NOMO-1 treated with DMSO at 0.1 percent for 48 hours (cell line): Measurements from ENCODE around the gene NFIX.
"Not testable (repeated sequence)": the region's sequence is repeated elsewhere in the genome, so short reads cannot be mapped to it uniquely, and the experiment has no call there.

Experiments
- DNase-seq: peaks from one replicate; lab custom pipeline; 2025; ENCODE audit not compliant: unreplicated experiment; lab: John Stamatoyannopoulos, UW

NFIX gene

DNA sequence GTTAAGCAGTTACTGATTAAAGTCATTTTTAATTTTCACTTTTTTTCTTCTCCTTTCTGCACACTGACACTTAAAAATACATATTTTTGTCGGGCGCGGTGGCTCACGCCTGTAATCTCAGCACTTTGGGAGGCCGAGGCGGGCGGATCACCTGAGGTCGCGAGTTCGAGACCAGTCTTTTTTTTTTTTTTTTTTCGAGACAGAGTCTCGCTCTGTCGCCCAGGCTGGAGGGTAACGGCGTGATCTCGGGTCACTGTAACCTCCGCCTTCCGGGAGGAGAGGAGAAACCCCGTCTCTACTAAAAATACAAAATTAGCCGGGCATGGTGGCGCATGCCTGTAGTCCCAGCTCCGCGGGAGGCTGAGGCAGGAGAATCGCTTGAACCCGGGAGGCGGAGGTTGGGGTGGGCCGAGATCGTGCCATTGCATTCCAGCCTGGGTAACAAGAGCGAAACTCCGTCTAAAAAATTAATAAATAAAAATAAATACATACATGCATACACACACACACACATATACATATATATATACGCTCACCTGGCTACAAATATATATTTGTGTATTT, 37.8 kb upstream of the NFIX start:
- not testable (repeated sequence) for DNase-seq

DNA sequence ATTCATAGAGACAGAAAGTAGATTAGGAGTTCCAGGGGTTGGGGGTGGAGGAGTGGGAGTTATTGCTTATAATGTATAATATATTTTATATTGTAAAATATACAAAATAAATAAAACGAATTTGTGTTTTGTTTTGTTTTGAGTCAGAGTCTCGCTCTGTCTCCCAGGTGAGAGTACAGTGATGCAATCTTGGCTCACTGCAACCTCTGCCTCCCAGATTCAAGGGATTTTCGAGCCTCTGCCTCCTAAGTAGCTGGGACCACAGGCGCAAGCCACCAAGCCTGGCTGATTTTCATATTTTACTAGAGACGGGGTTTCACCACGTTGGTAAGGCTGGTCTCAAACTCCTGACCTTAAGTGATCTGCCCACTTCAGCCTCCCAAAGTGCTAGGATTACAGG, 35.8 kb upstream of the NFIX start:
- DNase-seq = no peak

DNA sequence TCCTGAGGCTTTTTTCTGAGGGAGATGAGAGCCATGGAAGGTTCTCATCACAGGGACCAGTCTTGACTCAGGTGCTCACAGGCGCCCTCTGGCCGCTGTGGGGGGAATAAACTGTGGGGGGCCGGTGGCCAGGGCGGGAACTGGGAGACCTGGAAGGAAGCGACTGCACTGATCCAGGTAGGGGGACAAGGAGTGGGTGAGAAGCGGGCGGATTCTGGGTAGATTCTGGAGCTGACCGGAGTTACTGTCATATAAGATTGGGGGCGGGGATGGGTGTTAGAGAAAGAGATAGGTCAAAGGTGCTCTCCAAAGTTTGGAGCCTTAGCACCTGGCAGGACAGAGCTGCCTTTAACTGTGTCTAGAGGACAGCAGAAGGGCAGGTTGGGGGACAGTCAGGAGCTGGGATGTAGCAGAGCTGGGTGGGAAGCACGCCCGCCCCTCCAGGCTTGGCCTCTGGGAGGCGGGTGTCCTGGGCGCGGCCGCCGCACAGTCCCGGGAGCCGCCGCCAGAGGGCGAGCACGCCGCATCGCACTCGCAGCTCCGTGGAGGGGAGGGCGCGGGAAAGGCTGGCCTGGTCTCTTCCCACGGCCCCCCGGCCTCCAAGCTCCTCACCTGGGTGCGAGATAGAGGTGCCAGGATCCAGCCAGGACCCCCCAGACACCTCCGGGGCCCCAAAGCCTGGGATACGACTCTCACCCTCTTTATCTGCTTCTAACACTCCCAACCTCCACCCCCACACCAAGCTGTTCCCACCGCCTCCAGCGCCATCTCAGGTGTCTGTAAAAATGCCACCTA, 30.1 kb upstream of the NFIX start:
- peak; percentile 34 for DNase-seq

DNA sequence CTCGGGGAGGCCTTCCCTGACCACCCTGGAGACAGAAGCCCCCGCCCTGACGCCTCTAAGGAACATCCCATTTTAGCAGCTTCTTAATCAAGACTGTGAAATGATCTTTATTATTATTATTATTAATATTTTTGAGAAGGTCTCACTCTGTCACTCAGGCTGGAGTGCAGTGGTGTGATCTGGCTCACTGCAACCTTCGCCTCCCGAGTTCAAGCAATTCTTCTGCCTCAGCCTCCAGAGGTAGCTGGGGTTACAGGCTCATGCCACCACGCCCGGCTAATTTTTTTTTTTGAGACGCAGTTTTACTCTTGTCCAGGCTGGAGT, 29.5 kb upstream of the NFIX start:
- no peak for DNase-seq

DNA sequence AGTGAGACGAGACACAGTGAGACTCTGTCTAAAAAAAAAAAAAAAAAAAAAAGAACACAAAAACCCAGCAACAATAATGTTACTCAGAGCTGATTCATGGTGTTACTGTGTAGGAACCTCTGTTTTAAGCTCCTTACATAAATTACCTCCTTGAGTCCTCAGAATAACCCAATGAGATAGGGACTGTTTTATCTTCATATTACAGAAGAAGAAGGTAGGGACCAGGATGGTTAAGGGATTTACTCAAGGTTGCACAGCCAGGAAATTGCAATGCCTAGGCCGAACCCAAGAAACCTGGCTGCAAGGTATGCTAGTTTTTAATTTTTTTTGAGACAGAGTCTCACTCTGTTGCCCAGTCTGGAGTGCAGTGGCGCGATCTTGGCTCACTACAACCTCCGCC, 27.4 kb upstream of the NFIX start:
- no peak for DNase-seq

DNA sequence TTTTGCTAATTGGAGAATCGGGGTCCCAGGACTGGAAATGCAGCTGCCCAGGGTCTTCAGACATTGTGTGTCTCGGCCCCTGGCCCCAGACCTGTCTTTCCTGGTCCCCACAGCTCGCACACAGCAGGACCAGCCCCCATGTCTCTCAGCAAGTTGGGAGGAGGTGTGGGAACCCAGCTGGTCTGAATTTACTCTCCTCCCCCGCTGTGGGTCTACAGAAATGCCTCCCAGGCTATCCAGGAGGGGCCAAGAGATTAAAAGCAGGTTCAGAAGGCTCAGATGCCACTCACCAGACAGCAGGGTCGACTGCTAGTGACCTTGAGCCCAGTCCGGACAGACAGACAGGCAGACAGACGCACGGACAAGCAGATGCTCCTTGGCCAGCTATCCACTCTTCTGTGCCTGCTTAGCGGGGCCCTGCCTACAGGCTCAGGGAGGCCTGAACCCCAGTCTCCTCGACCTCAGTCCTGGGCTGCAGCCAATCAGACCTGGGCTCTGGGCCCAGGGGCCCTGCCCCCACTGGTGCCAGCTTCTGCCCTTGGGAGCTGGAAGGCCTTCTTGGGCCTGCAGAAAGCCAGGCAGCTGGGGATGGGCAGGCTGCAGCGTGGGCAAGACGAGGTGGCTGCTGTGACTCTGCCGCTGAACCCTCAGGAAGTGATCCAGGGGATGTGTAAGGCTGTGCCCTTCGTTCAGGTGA, 25.8 kb upstream of the NFIX start, which contains the start of gene DAND5:
Gene DAND5 (plus strand): TSS at position 285 of the 697 bp plus-strand sequence. CDS start 85 bp downstream, at position 370.
- DNase-seq = no peak

DNA sequence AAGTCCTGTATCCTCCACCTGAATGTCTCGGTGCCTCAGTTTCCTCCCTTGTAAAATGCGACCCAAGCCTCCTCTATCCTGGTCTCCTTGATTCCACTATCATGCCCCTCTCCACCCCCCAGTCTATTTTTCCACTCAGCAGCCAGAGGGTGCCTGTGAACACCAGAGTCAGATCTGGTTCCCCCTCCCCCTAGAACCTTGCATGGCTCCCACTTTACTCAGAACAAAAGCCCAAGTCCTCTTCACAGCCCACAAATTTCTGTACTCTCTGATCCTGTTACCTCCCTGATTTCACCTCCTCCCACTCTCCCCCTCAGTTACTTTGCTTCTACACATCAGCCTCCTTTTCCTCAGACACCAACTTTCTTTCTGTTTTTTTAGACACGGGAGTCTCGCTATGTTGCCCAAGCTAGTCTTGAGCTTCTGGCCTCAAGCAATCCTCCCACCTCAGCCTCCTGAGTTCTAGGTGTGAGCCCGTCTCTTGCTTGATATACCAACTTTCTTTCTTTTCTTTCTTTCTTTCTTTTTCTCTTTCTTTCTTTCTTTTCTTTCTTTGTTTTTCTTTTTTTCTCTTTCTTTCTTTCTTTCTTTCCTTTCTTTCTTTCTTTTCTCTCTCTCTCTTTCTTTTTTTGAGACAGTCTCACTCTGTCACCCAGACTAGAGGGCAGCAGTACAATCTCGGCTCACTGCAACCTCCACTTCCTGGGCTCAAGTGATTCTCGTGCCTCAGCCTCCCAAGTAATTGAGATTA, 25.0 kb upstream of the NFIX start:
- DNase-seq = no peak

DNA sequence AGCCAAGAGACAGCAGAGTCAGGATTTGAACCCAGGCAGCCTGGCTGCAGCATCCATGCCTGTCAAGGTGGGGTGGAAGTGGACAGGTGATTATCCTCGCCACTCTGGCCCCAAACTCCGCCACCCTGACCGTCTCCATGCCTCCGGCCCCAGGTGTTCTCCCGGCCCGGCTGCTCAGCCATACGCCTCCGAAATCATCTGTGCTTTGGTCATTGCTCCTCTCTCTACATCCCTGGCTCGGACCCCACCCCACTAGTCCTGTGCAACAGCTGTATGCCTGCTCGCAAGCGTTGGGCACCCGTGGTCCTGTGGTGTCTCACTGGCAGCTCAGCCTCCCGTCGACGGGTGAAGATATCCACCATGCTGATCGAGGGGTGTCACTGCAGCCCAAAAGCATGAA, 22.0 kb upstream of the NFIX start:
- DNase-seq = no peak

DNA sequence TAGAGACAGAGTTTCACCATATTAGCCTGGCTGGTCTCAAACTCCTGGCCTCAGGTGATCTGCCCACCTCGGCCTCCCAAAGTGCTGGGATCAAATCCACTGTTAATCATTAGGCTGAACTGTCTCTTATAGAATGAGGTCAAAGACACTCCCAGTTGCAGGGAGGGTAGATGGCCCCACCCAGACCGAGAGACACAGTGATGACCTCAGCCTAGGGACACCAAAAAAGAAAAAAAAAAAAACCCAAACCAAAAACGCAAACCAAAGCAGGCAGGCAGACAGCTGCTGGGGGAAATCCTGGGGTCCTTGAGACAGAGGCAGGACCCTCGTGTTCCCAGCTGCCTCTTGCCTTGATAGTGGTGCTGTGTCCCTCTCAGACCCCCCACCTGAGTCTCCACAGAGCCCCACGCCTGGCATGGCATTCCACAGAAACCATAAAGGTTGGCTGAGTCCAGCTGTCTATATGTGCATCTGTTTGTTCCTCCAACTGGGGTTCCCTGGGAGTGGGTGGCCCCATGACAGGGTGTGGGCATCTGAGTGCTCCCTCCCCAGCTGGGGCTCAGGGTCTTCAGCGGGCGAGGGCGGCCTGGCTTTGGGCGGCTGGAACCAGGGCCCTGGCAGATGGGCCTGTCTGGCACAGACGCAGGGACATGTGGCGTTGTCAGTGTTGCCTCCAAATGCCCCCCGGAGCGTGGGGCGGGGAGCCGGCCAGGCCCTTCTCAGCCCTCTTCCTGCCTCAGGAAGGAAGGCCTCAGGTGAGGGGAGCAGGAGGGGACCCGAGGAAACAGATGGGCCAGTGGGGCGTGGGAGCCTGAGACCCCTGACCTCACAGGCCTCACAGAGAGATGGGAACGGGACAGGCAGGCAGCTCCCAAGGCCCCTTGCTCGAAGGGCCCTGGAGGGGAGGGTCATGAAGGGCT, 20.7 kb upstream of the NFIX start:
- no peak for DNase-seq

DNA sequence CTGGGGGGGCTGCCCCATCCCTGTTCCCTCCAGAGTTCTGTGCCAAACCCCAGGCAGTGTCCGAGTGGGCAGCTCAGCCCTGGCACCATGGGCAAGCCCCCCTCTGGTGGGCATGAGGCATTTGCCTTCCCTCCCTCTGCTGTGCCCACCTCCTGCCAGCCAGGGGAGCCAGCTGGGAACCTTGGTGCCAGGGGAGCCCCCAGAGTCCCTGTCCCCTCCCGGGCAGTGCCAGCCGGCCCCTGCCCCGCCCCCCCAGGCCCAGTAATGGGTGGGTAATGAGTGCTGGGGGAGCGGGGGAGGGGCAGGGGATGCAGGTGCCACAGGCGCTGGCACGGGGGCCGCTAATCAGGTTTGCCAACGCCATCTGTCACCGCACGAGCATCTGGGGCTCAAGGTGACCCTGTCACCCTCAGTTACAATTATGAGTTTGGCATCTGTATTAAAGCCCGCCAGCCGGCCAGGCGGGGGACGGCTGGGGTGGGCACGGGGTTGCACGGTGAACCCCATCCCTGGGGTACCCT, 20.0 kb upstream of the NFIX start:
- DNase-seq = no peak

DNA sequence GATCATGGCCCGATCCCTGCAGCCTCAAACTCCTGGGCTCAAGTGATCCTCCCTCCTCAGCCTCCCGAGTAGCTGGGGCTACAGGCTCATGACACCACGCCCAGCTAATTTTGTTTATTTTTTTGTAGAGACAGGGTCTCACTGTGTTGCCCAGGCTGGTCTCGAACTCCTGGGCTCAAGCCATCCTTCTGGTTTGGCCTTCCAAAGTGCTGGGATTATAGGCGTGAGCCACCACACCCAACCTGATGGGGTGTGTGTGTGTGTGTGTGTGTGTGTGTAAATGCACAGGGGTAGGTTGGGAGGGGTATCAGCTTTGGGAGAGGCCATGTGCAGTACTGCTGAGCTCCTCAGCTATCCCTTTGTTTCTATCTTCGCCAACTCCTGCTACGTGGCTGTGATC, 19.2 kb upstream of the NFIX start:
- DNase-seq = not testable (repeated sequence)

DNA sequence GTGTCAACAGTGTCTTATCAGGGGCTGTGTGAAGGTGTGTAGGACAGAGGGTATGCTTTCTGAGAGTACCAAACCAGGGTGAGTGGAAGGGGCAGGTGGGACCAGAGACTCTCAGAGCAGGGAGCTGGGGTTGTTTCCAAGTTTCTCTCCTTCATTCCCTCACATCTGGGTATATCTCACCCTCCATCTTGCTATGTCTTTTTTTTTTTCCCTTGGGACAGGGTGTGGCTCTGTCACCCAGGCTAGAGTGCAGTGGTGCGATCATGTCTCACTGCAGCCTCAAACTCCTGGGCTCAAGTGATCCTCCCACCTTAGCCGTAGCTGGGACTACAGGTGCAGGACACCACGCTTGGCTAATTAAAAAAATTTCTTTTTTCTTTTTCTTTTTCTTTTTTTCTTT, 15.3 kb upstream of the NFIX start:
- no peak for DNase-seq

DNA sequence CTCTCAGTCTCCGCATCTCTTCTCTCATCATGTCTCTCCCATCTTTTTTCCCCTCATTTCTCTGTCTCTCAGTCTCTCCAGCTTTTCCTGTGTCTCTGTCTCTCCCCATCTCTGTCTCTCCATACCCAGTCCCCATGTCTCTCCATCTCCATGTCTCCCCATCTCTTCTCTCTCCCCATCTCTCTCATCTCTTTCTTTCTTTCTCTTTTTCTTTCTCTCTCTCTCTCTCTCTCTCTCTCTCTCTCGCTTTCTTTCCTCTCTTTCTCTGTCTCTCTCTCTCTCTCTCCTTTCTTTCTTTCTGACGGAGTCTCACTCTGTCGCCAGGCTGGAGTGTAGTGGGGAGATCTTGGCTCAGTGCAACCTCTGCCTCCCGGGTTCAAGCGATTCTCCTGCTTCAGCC, 12.6 kb upstream of the NFIX start:
- DNase-seq = no peak

DNA sequence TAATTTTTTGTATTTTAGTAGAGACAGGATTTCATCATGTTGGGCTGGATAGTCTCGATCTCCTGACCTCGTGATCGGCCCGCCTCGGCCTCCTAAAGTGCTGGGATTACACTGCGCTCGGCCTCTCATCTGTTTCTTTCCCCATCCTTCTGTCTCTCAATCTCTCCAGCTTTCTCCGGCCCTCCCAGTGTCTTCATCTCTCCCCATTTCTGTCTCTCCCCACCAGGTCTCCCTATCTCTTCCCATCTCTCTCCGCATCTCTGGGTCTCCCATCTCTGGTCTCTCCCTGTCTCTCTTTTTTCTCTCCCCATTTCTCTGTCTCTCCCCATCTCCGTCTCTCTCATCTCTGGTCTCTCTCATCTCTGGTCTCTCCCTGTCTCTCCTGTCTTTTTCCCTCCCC, 12.2 kb upstream of the NFIX start:
- no peak for DNase-seq

DNA sequence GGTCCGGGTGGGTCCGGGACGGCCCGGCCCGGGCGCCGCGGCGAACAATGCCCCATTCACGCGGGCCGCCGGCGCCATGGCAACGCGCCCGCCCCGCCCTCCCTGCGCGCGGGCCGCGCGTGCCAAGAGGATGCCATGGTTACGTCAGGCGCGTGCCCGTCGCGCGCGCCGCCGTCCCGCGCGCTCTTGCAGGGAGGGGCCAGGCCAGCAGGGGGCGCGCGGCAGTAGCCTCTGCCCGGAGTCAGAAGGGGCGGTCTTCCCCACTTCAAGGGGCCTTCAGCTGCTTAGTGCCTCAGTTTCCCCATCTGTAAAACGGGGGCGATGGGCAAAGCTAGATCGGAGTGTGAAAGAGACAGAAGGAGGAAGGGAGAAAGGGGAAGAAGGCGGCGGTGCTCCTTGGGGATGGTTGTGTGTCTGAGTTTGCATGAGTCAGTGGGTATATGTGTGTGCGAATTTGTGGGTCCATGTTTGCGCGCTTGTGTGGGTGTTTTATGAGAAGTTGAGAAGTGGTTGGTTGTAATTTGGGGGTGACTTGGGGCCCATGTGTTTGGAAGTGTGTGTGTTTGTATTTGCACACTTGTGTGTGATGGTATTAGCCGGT, 11.6 kb upstream of the NFIX start:
- peak; percentile 64 for DNase-seq

DNA sequence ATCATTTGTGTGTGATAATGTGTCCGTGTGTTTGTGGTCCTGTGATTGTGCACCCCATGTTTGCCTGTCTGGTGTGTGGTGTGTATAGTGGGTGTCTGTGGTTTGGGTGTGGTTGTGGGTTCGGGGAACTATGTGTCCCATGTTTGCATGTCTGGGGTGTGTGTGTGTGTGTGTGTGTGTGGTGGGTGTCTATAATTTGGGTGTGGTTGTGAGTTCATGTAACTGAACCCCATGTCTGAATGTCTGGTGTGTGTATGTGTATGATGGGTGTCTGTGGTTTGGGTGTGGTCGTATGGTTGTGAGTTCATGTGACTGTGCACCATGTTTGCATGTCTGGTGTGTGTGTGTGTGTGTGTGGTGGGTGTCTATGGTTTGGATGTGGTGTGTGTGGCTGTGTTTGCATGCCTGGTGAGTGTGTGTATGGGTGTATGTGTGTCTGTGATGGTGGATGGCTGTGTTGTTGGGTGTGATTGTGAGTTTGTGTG, 11.1 kb upstream of the NFIX start:
- no peak for DNase-seq

DNA sequence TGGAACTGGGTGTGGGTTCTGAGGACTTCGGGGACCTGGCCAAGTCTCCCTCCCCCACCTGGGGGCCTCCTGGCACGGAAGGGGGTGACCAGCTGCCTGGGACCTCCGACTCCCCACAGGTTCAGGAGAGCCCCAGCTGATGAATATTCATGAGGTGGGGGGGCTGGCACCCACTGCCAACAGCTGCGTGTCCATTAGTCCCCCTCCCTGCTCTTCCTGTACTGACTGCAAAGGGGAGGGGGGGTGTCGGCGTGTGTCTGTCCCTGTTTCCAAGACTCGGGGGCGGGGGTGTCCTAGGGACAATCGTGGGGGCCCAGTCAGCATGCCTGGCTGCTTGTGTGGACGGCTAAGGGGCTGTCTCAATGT, 10.6 kb upstream of the NFIX start:
- no peak for DNase-seq

DNA sequence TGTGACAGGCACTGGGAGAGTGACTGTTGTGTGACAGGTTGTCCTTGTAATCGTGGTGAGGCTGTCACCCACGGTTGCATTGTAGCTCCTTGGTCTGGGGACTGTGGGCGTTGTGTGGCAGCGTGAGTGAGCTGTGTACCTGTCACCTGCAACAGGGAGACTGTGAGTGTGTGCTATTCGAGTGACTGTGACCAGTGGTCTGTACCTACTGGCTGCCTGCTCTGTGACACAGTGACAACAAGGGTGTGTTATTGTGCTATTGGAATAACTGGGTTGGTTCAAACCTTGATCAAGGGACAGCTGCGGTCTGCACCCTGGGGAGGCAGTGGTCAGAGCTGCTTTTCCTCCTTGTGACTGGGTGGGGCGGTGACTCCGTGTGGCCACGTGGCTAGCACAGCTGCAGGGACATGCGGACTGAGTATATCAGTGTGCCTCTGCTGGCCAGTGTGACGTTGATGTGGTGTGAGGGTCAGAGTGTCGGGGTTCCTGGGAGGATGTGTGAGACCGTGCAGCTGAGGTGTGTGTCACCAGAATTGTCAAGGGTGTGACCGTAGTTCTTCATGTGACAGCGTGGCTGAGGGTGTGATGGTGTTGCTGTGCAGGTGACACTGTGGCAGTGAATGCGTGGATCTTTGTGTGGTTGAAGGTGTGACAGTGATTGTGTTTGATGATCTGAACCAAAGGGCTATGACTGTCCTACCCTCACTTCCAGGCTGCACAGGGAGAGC, 10.1 kb upstream of the NFIX start:
- peak; percentile 13 for DNase-seq

DNA sequence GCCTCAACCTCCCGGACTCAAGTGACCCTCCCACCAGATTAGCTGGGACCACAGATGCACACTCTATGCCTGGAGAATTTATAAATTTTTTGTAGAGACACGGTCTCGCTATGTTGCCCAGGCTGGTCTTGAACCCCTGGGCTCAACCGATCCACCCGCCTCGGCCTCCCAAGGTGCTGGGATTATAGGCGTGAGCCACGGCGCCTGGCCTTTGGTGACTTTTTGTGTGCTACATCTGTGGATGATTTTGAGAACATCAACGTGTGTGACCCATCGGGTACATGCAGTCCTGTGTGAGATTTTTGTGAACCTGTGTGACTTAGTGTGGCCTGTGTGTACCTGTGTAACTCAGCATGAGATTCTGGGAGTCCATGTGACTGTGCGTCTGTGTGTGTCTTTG, 8.5 kb upstream of the NFIX start:
- no peak for DNase-seq
